Osteoblast (primary cell): ENCODE data around the gene MYMK. TPM values are rescaled to one million over a fixed set of nuclear protein-coding genes. Genes with fewer than 3 reads are reported as not detected.

Experiments
- DNase-seq: peaks from one replicate; pipeline ENCODE4 v3.0.0; 2011; ENCODE audit warnings: low spot score, mixed read lengths; ENCODE audit not compliant: insufficient read length; ENCODE audit errors: missing footprints
- H2AFZ ChIP-seq: 2 replicates; pipeline ENCODE4 v1.6.0; 2011; ENCODE audit warnings: mild to moderate bottlenecking, low read length
- H3K27ac ChIP-seq: 2 replicates; pipeline ENCODE4 v1.5.1; 2011; ENCODE audit warnings: mild to moderate bottlenecking, low read depth, low read length, moderate library complexity
- H3K27me3 ChIP-seq: 2 replicates; pipeline ENCODE4 v1.6.0; 2012; ENCODE audit warnings: mild to moderate bottlenecking, control low read depth, inconsistent platforms, low read length, moderate library complexity; ENCODE audit not compliant: insufficient read depth
- H3K36me3 ChIP-seq: 2 replicates; pipeline ENCODE4 v1.5.1; 2011; ENCODE audit warnings: mild to moderate bottlenecking, low read length, control low read depth, moderate library complexity; ENCODE audit not compliant: insufficient read depth
- H3K4me1 ChIP-seq: 2 replicates; pipeline ENCODE4 v1.5.1; 2011; ENCODE audit warnings: mild to moderate bottlenecking, low read length, control low read depth, moderate library complexity; ENCODE audit not compliant: insufficient read depth
- H3K4me2 ChIP-seq: 2 replicates; pipeline ENCODE4 v1.6.0; 2011; ENCODE audit warnings: mild to moderate bottlenecking, low read length; ENCODE audit not compliant: insufficient read depth
- H3K4me3 ChIP-seq: fragments of 200-600 bp; sonication (generic); 3 replicates; pipeline ENCODE4 v1.5.1; 2012; ENCODE audit warnings: mild to moderate bottlenecking, low read length, inconsistent platforms; ENCODE audit not compliant: insufficient read depth
- H3K79me2 ChIP-seq: 2 replicates; pipeline ENCODE4 v1.6.0; 2012; ENCODE audit warnings: mild to moderate bottlenecking, low read length, control low read depth, inconsistent platforms; ENCODE audit not compliant: insufficient read depth
- H3K9me3 ChIP-seq: 2 replicates; pipeline ENCODE4 v1.5.1; 2011; ENCODE audit warnings: low read depth, low read length, control low read depth
- H4K20me1 ChIP-seq: 2 replicates; pipeline ENCODE4 v1.6.0; 2012; ENCODE audit warnings: mild to moderate bottlenecking, low read length, control low read depth; ENCODE audit not compliant: insufficient read depth
- total RNA-seq: library from RNA; depleted of rRNA; stranded (reverse); fragments of >200 nt; gene quantifications from 2 replicates; pipeline ENCODE4 v1.2.3, GENCODE V29; 2012
- TF ChIP-seq, protein P1 (sequence below): IDR thresholded peaks from 2 replicates; pipeline ENCODE4 v1.5.1; 2011; ENCODE audit warnings: mild to moderate bottlenecking, low read depth, low read length, moderate library complexity; ENCODE audit errors: extremely low read depth

Gene MYMK
- total RNA-seq, 1 donor: not detected

DNA sequence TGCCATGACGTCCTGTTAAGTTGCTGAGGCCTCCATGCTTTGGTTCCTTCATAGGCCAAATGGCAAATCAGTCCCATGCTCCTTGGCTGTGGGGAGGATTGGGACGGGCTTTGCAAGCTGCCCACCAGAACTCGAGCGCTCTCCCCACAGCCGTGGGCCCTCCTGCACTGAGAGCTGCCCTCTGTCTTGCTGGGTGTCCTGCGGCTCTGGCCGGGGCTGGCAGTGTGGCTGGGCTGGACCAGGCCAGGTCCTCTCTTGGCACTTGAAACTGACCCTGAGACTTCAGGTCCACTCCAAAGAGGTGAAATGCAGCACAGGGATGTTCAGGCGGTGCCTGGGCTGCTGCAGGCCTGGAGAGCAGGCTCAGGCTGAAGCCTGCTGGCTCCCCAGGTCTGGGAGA lies 7.0 kb downstream of the MYMK start:
- no peaks in the 10 kb centered on the region for H3K36me3 ChIP-seq
- H2AFZ ChIP-seq: no peak overlapping the region
- H3K4me3 ChIP-seq: no peak overlapping the region
- H3K4me1 ChIP-seq: no peaks in the 10 kb centered on the region
- H3K27me3 ChIP-seq: peaks cover 15% of the 10 kb centered on the region
- no peaks in the 10 kb centered on the region for H3K79me2 ChIP-seq
- TF ChIP-seq, protein P1, sequence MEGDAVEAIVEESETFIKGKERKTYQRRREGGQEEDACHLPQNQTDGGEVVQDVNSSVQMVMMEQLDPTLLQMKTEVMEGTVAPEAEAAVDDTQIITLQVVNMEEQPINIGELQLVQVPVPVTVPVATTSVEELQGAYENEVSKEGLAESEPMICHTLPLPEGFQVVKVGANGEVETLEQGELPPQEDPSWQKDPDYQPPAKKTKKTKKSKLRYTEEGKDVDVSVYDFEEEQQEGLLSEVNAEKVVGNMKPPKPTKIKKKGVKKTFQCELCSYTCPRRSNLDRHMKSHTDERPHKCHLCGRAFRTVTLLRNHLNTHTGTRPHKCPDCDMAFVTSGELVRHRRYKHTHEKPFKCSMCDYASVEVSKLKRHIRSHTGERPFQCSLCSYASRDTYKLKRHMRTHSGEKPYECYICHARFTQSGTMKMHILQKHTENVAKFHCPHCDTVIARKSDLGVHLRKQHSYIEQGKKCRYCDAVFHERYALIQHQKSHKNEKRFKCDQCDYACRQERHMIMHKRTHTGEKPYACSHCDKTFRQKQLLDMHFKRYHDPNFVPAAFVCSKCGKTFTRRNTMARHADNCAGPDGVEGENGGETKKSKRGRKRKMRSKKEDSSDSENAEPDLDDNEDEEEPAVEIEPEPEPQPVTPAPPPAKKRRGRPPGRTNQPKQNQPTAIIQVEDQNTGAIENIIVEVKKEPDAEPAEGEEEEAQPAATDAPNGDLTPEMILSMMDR: no peak
- H3K9me3 ChIP-seq: no peaks in the 10 kb centered on the region
- H3K27ac ChIP-seq: no peak overlapping the region
- no peak overlapping the region for H3K4me2 ChIP-seq
- no peaks in the 10 kb centered on the region for H4K20me1 ChIP-seq
- DNase-seq: peak; percentile 46

- Histone ChIP-seq H3K27ac (no peak overlapping the region), H3K4me3 (no peak overlapping the region), H2AFZ (no peak overlapping the region), H3K4me1 (no peaks in the 10 kb centered on the region), H3K4me2 (no peak overlapping the region), H3K79me2 (no peaks in the 10 kb centered on the region), H3K9me3 (no peaks in the 10 kb centered on the region), H3K27me3 (peaks cover 15% of the 10 kb centered on the region), H4K20me1 (no peaks in the 10 kb centered on the region), H3K36me3 (no peaks in the 10 kb centered on the region)
- peak; percentile 37 for DNase-seq
- TF ChIP-seq, protein P1: no peak
Observed at GRCh38 chr9:133516961-133517350, 7.8 kb downstream of the MYMK start.

DNA sequence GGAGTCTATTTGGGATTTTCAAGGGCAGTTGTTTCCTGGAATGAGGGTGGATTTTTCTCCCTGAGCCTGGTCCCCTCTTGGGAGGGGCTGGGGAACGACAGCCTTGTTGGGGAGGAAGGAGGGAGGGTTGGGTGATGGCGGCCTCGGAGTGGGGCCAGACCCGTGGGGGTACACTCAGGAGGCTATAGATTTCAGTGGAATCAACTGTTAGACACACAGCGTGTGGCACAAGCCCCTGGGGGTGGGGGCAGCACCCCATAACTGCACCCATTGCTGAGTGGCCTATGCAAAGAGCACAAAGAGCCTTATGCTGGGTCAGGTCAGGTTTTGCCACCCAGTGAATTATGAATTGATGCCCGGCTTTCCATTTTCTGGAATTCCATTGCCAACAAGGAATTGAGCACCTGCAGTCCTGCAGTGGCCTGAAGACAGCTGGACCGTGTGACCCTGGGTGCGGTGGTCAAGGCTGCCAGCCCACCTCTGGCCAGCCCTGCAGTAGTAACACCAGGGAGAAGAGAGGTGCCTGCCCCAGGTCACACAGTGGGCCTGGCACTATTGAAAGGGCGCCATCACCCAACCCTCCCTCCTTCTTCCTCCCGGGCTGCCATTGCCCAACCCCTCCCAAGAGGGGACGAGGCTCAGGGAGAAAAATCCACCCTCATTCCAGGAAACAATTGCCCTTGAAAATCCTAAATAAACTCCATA lies 8.4 kb downstream of the MYMK start:
- no peaks in the 10 kb centered on the region for H3K79me2 ChIP-seq

DNA sequence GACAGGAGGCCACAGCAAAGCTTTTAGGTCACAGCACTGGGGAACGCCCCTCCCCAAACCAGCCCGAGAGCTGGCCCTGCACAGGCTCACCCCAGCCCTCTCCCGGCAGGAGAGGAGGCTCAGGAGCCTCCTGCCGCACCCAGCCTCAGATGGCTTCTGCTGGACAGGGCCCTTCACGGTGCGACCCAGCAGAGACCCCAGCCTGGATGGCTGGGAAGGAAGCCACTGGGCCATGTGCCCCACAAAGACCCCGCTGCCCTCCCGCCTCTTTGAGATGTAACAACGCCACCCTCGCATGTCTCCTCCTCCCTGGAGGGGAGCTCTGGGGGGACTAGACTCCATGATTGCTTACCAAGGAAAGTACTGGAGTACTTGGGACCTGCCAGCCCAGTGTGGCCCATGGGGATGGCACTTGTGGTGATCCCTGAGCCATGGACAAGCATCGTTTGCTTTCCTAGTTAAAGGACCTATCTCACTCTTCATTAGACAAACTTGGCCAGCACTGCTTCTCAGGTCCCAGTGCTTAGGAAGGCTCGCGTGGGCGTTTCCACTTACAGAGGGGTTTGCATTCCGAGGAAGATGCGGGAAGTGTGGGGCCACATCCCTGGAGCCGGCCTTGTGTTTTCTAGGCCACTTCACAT lies 9.0 kb downstream of the MYMK start:
- no peaks in the 10 kb centered on the region for H3K9me3 ChIP-seq
- H3K27ac ChIP-seq: no peak overlapping the region
- no peaks in the 10 kb centered on the region for H4K20me1 ChIP-seq
- H3K4me3 ChIP-seq: no peak overlapping the region
- no peak overlapping the region for H3K4me2 ChIP-seq
- H2AFZ ChIP-seq: no peak overlapping the region
- TF ChIP-seq, protein P1: no peak
- no peaks in the 10 kb centered on the region for H3K4me1 ChIP-seq
- peak; percentile 35 for DNase-seq
- H3K27me3 ChIP-seq: peaks cover 15% of the 10 kb centered on the region
- no peaks in the 10 kb centered on the region for H3K79me2 ChIP-seq
- no peaks in the 10 kb centered on the region for H3K36me3 ChIP-seq

More for the DNA sequence above, 8.4 kb downstream of the MYMK start:
- Histone ChIP-seq H3K9me3 (no peaks in the 10 kb centered on the region), H3K4me2 (no peak overlapping the region), H3K4me3 (no peak overlapping the region), H3K27ac (no peak overlapping the region), H3K27me3 (peaks cover 15% of the 10 kb centered on the region), H2AFZ (no peak overlapping the region), H4K20me1 (no peaks in the 10 kb centered on the region), H3K4me1 (no peaks in the 10 kb centered on the region), H3K36me3 (no peaks in the 10 kb centered on the region)
- TF ChIP-seq, protein P1: no peak
- no peak for DNase-seq
